IMR-90 (cell line): ENCODE results near the gene OPCML. TPM values are rescaled to one million over a fixed set of nuclear protein-coding genes. Genes with fewer than 3 reads are reported as not detected.

ENCODE experiments used
- ATAC-seq: fragments of 200-7000 bp; cut with Tn5 transposase; 2 replicates; pipeline ENCODE4 v1.9.1; 2020; ENCODE audit warnings: low read depth, mild to moderate bottlenecking, moderate library complexity
- BruUV-seq: library from RNA; stranded (reverse); fragments of 400-500 nt; replicated peaks from 2 replicates; lab custom pipeline; 2021; lab: Mats Ljungman, UMichigan
- CTCF ChIA-PET: fragments of 300-600 bp; formaldehyde crosslinking; extraction: SDS; loops from one replicate; lab custom pipeline; 2021; ENCODE audit warnings: antibody characterized with exemption; lab: Yijun Ruan, JAX
- POLR2A ChIA-PET: fragments of 300-600 bp; sonication (Branson Sonifier 250); formaldehyde crosslinking; loops from one replicate; lab custom pipeline; 2022; ENCODE audit warnings: antibody characterized with exemption; ENCODE audit not compliant: unreplicated experiment; lab: Charles Lee
- DNase-seq: peaks from one replicate; pipeline ENCODE4 v3.0.0; 2013
- H2AFZ ChIP-seq: replicated peaks from 2 replicates; pipeline ENCODE3; 2013; ENCODE audit warnings: low read length, mild to moderate bottlenecking; ENCODE audit not compliant: poor library complexity
- H2AK5ac ChIP-seq: 2 replicates; pipeline ENCODE4 v1.6.1; 2013; ENCODE audit warnings: low read depth, low read length, inconsistent platforms
- H2AK9ac ChIP-seq: replicated peaks from 2 replicates; pipeline ENCODE3; 2013; ENCODE audit warnings: mild to moderate bottlenecking, low read depth, low read length, moderate library complexity; ENCODE audit not compliant: poor library complexity
- H2BK120ac ChIP-seq: 2 replicates; pipeline ENCODE4 v1.6.1; 2013; ENCODE audit warnings: low read depth, low read length, inconsistent platforms
- H2BK15ac ChIP-seq: 3 replicates; pipeline ENCODE4 v1.6.1; 2013; ENCODE audit warnings: low read depth, low read length, inconsistent platforms
- H2BK20ac ChIP-seq: 2 replicates; pipeline ENCODE4 v1.6.1; 2013; ENCODE audit warnings: low read depth, mild to moderate bottlenecking, inconsistent platforms, low read length, moderate library complexity
- H2BK5ac ChIP-seq: 2 replicates; pipeline ENCODE4 v1.6.1; 2013; ENCODE audit warnings: mild to moderate bottlenecking, low read depth, low read length, inconsistent platforms; ENCODE audit not compliant: poor library complexity, severe bottlenecking
- H3K14ac ChIP-seq: replicated peaks from 2 replicates; pipeline ENCODE4 v1.6.1; 2013; ENCODE audit warnings: low read depth, low read length, inconsistent platforms
- H3K18ac ChIP-seq: 2 replicates; pipeline ENCODE4 v1.6.1; 2013; ENCODE audit warnings: low read depth, low read length, control low read depth
- H3K23ac ChIP-seq: 2 replicates; pipeline ENCODE4 v1.6.1; 2013; ENCODE audit warnings: low read depth, low read length, inconsistent platforms
- H3K27ac ChIP-seq: 2 replicates; pipeline ENCODE4 v1.5.1; 2013; ENCODE audit warnings: mild to moderate bottlenecking, control low read depth, low read length; ENCODE audit not compliant: insufficient read depth
- H3K27me3 ChIP-seq: 2 replicates; pipeline ENCODE4 v1.6.1; 2013; ENCODE audit warnings: low read length; ENCODE audit not compliant: control insufficient read depth, insufficient read depth
- H3K36me3 ChIP-seq: 2 replicates; pipeline ENCODE4 v1.6.1; 2013; ENCODE audit warnings: low read length, mixed read lengths; ENCODE audit not compliant: control insufficient read depth, insufficient read depth
- H3K4ac ChIP-seq: 2 replicates; pipeline ENCODE4 v1.6.1; 2013; ENCODE audit warnings: low read depth, low read length, inconsistent platforms
- H3K4me1 ChIP-seq: 2 replicates; pipeline ENCODE4 v1.6.1; 2013; ENCODE audit warnings: low read length, mixed read lengths; ENCODE audit not compliant: control insufficient read depth, insufficient read depth
- H3K4me2 ChIP-seq: 2 replicates; pipeline ENCODE4 v1.6.1; 2013; ENCODE audit warnings: low read depth, mild to moderate bottlenecking, control low read depth, low read length, moderate library complexity
- H3K4me3 ChIP-seq: 2 replicates; pipeline ENCODE4 v1.5.1; 2013; ENCODE audit warnings: low read depth, mild to moderate bottlenecking, control low read depth, low read length, moderate library complexity; ENCODE audit not compliant: insufficient read depth
- H3K56ac ChIP-seq: 2 replicates; pipeline ENCODE4 v1.6.1; 2013; ENCODE audit warnings: low read length, inconsistent platforms; ENCODE audit not compliant: insufficient read depth; ENCODE audit errors: extremely low read depth
- H3K79me1 ChIP-seq, 2 experiments: 2 replicates each; pipeline ENCODE4 v1.6.1; 2013; ENCODE audit warnings: low read length in 2 of 2, inconsistent platforms in 1 of 2, low read depth in 1 of 2
- H3K9ac ChIP-seq: 2 replicates; pipeline ENCODE4 v1.6.1; 2013; ENCODE audit warnings: low read depth, low read length, control low read depth
- H3K9me1 ChIP-seq: 2 replicates; pipeline ENCODE4 v1.6.1; 2013; ENCODE audit warnings: low read length, inconsistent platforms; ENCODE audit not compliant: insufficient read depth
- H3K9me3 ChIP-seq: 2 replicates; pipeline ENCODE4 v1.6.1; 2013; ENCODE audit warnings: low read length; ENCODE audit not compliant: control insufficient read depth, insufficient read depth
- H4K20me1 ChIP-seq: 2 replicates; pipeline ENCODE4 v1.6.1; 2013; ENCODE audit warnings: low read length, inconsistent platforms; ENCODE audit not compliant: insufficient read depth
- H4K5ac ChIP-seq: 2 replicates; pipeline ENCODE4 v1.6.1; 2013; ENCODE audit warnings: mild to moderate bottlenecking, low read depth, low read length, control low read depth
- H4K8ac ChIP-seq, 2 experiments: 2 replicates each; pipeline ENCODE4 v1.6.1; 2013; ENCODE audit warnings: low read depth in 2 of 2, low read length in 2 of 2, control low read depth in 1 of 2, inconsistent platforms in 1 of 2
- H4K91ac ChIP-seq: 2 replicates; pipeline ENCODE4 v1.6.1; 2013; ENCODE audit warnings: low read depth, low read length, inconsistent platforms; ENCODE audit not compliant: insufficient read depth
- CHD1 ChIP-seq: IDR thresholded peaks from 2 replicates; pipeline ENCODE4 v1.6.1; 2012; ENCODE audit warnings: low read depth, low read length, improper control_type of control experiment
- WGBS, 2 experiments: methylation state at CpG; one replicate each; pipeline versions ENCODE4 v1.1.5 to v1.1.7; 2013; ENCODE audit warnings: missing lambda C conversion rate in 2 of 2; ENCODE audit not compliant: insufficient read length in 1 of 2; ENCODE audit errors: extremely low coverage in 2 of 2; 5-methylcytosine and 5-hydroxymethylcytosine counted together
- dilution Hi-C: fragments of 300-500 bp; cut with HindIII; formaldehyde crosslinking; loops from one replicate; pipeline ENCODE4 v1.14.3; 2018; ENCODE audit warnings: low sequenced_read_pairs; ENCODE audit not compliant: unreplicated experiment
- in situ Hi-C: fragments of 300-500 bp; cut with MboI; formaldehyde crosslinking; loops from 3 replicates; pipeline ENCODE4 v1.14.3; 2019; ENCODE audit warnings: low sequenced_read_pairs, inconsistent platforms, mixed read lengths
- intact Hi-C: fragments of 100-400 bp; cut with micrococcal nuclease; formaldehyde crosslinking; loops from 2 replicates; pipeline ENCODE4 v1.10.0; 2022
- polyA plus RNA-seq, 3 experiments: library from polyadenylated mRNA; depleted of rRNA; stranded (reverse); fragments of >200 nt; gene quantifications; 2 replicates each; pipeline ENCODE4 v1.2.3, GENCODE V29; 2012; ENCODE audit warnings: low replicate concordance in 1 of 3
- total RNA-seq: library from RNA; depleted of rRNA; stranded (reverse); fragments of >200 nt; gene quantifications from 2 replicates; pipeline ENCODE4 v1.2.3, GENCODE V29; 2012
- TF ChIP-seq, protein P1 (sequence below): fragments of 150-350 bp; IDR thresholded peaks from 2 replicates; pipeline ENCODE4 v1.6.1; 2017; ENCODE audit warnings: mild to moderate bottlenecking, antibody characterized with exemption, low read length, low read depth

Gene OPCML
- total and polyA plus RNA-seq, 2 of the 4 experiments (the other 2 are of a cell fraction): under 0.01 to 2.6 TPM

DNA sequence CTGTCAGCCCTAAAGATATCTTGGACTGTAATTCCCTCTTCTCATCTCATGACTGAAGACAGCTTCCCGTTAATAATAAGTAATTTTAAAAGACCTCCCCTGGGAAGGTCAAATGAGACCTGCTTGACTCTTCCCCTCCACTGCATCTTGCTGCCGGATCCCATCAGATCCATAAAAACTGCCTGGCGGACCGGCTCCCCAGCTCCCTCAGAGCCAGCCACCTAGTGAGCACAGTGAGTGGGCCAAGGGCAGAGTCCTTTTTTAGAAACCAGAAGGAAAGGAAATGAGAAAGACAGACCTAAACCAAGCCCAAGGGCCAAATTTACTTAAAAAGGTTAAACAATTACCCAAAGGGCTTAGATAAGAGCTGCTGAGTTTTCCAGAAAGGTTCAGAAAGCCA lies 595.3 kb downstream of the OPCML start:
- Histone ChIP-seq H2AK9ac (no peak overlapping the region), H3K79me1 (no peaks in the 10 kb centered on the region), H3K14ac (no peak overlapping the region), H2BK20ac (no peak overlapping the region), H3K27me3 (peaks cover 4% of the 10 kb centered on the region), H3K9me3 (no peaks in the 10 kb centered on the region), H3K4me2 (no peak overlapping the region), H2BK5ac (no peak overlapping the region), H3K9ac (no peak overlapping the region), H3K23ac (no peak overlapping the region), H3K27ac (no peak overlapping the region), H3K9me1 (no peaks in the 10 kb centered on the region), H3K18ac (no peak overlapping the region), H4K20me1 (no peaks in the 10 kb centered on the region), H2BK120ac (no peak overlapping the region), H3K56ac (no peak overlapping the region), H2AK5ac (no peak overlapping the region), H2AFZ (no peak overlapping the region), H3K36me3 (no peaks in the 10 kb centered on the region), H4K91ac (no peak overlapping the region), H3K4me1 (no peaks in the 10 kb centered on the region), H3K4ac (no peak overlapping the region), H4K5ac (no peak overlapping the region), H4K8ac (no peak overlapping the region), H2BK15ac (no peak overlapping the region), H3K4me3 (no peak overlapping the region)
- no peak for TF ChIP-seq CHD1
- TF ChIP-seq, protein P1, sequence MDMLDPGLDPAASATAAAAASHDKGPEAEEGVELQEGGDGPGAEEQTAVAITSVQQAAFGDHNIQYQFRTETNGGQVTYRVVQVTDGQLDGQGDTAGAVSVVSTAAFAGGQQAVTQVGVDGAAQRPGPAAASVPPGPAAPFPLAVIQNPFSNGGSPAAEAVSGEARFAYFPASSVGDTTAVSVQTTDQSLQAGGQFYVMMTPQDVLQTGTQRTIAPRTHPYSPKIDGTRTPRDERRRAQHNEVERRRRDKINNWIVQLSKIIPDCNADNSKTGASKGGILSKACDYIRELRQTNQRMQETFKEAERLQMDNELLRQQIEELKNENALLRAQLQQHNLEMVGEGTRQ: no peak
- POLR2A ChIA-PET: no interaction called here
- BruUV-seq: no TSS peak
- no peak for DNase-seq
- no CpG with 5 or more reads among the region's 4 CpGs for WGBS, 2 experiments
- in situ Hi-C loops: no loop called here
- CTCF ChIA-PET: no interaction called here
- intact Hi-C loops: no loop called here
- no peak for ATAC-seq
- dilution Hi-C loops: no loop called here
